Stimulated activated CD8-positive, alpha-beta memory T cell treated with anti-CD3 and anti-CD28 coated beads, Interleukin-15, amount 100 ng/mL, for 24 hours (primary cell): ENCODE measurements around the gene TMEM30A.

Source experiments
- DNase-seq: peaks from one replicate; pipeline ENCODE4 v3.0.0-alpha.2; 2020; ENCODE audit warnings: low read depth

TMEM30A gene

GRCh38 chr6:75215291-75215690, 69.3 kb downstream of the TMEM30A start:
- DNase-seq = no peak

- no peak for DNase-seq
Observed at GRCh38 chr6:75213732-75214131, 70.9 kb downstream of the TMEM30A start.

- no peak for DNase-seq
Observed at GRCh38 chr6:75213112-75213511, 71.5 kb downstream of the TMEM30A start.

- DNase-seq = no peak
Observed at GRCh38 chr6:75211920-75212590, 72.5 kb downstream of the TMEM30A start.

GRCh38 chr6:75210885-75211739, 73.5 kb downstream of the TMEM30A start:
- no peak for DNase-seq

GRCh38 chr6:75209184-75209723, 75.3 kb downstream of the TMEM30A start:
- no peak for DNase-seq

GRCh38 chr6:75208298-75209183, 76.1 kb downstream of the TMEM30A start:
- peak; percentile 63 for DNase-seq

- DNase-seq = no peak
Observed at GRCh38 chr6:75206576-75207342, 77.8 kb downstream of the TMEM30A start.

- DNase-seq = no peak
Observed at GRCh38 chr6:75205776-75206575, 78.6 kb downstream of the TMEM30A start, which contains the start of gene COL12A1. TSS of gene COL12A1 (minus strand) at chr6:75206053. CDS start at chr6:75202792, 3,261 bp downstream.

GRCh38 chr6:75204959-75205775, 79.4 kb downstream of the TMEM30A start:
- no peak for DNase-seq

- no peak for DNase-seq
Observed at GRCh38 chr6:75204217-75204958, 80.2 kb downstream of the TMEM30A start.

- no peak for DNase-seq
Observed at GRCh38 chr6:75203721-75204120, 80.9 kb downstream of the TMEM30A start.
